Measurements from ENCODE around the gene HIBADH.

Gene HIBADH

DNA sequence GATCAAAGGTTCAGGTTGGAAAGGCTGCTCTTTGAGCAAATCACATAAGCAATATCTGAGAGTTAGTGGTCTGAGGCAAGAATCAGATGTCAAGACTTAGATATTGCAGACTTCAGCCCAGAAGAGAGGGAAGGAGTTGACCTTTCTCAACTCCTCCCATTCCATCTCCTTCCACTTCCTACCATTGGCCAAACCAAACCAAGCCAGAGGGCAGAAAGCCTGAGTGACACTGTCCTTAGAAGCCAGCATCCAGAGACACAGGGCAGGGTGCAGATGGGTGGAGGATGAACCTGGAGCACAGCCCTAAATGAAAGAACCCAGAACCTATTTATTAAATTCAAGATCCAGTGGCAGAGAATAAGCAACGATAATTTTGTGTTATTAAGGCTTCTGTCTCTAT, 180.5 kb downstream of the HIBADH start:
- Histone ChIP-seq H3K9ac (ENCODE audit: low read length) (no peak overlapping the region), H3K4me1 (ENCODE audit: control insufficient read depth, insufficient read depth, low read length) (no peaks in the 10 kb centered on the region), H3K4me3 (ENCODE audit: low read length) (no peak overlapping the region), H3K36me3 (ENCODE audit: control insufficient read depth, insufficient read depth, low read length) (no peaks in the 10 kb centered on the region), H3K27me3 (ENCODE audit: control insufficient read depth, insufficient read depth, low read length) (no peaks in the 10 kb centered on the region), H3K27ac (ENCODE audit: low read depth, low read length) (no peak overlapping the region)

GRCh38 chr7:27478556-27478955, 184.1 kb downstream of the HIBADH start:
- H3K36me3 ChIP-seq (ENCODE audit: control insufficient read depth, insufficient read depth, low read length): no peaks in the 10 kb centered on the region
- no peak overlapping the region for H3K9ac ChIP-seq (ENCODE audit: low read length)
- H3K4me3 ChIP-seq (ENCODE audit: low read length): no peak overlapping the region
- H3K4me1 ChIP-seq (ENCODE audit: control insufficient read depth, insufficient read depth, low read length): no peaks in the 10 kb centered on the region
- no peaks in the 10 kb centered on the region for H3K27me3 ChIP-seq (ENCODE audit: control insufficient read depth, insufficient read depth, low read length)
- H3K27ac ChIP-seq (ENCODE audit: low read depth, low read length): no peak overlapping the region

DNA sequence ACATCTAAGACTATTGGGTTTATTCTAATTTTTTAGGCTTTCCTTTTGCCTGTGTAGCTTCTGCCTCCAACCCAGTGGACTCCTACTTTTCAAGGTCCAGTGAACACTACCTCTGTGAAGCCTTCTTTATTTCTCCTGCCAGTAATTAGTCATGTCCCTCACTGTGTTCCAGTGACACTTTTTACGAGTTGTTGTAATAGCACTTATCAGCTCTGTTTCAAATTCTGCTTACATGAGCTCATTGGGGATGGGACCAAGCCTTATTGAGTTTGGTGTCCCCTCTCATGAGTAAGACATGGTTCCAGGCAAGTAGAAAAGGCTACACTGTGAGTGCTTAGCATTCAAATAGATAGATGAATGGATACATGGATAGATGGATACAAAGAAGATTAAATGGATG, 184.6 kb downstream of the HIBADH start:
- no peak overlapping the region for H3K9ac ChIP-seq (ENCODE audit: low read length)
- H3K27ac ChIP-seq (ENCODE audit: low read depth, low read length): no peak overlapping the region
- H3K4me3 ChIP-seq (ENCODE audit: low read length): no peak overlapping the region
- no peaks in the 10 kb centered on the region for H3K27me3 ChIP-seq (ENCODE audit: control insufficient read depth, insufficient read depth, low read length)
- H3K4me1 ChIP-seq (ENCODE audit: control insufficient read depth, insufficient read depth, low read length): no peaks in the 10 kb centered on the region
- no peaks in the 10 kb centered on the region for H3K36me3 ChIP-seq (ENCODE audit: control insufficient read depth, insufficient read depth, low read length)

- no peaks in the 10 kb centered on the region for H3K4me1 ChIP-seq (ENCODE audit: control insufficient read depth, insufficient read depth, low read length)
These were observed 186.2 kb downstream of the HIBADH start for GRCh38 chr7:27476493-27476892.

More at GRCh38 chr7:27476493-27476892, 186.2 kb downstream of the HIBADH start:
- H3K4me3 ChIP-seq (ENCODE audit: low read length): no peak overlapping the region
- H3K27me3 ChIP-seq (ENCODE audit: control insufficient read depth, insufficient read depth, low read length): no peaks in the 10 kb centered on the region
- no peak overlapping the region for H3K27ac ChIP-seq (ENCODE audit: low read depth, low read length)
- H3K9ac ChIP-seq (ENCODE audit: low read length): no peak overlapping the region
- H3K36me3 ChIP-seq (ENCODE audit: control insufficient read depth, insufficient read depth, low read length): no peaks in the 10 kb centered on the region
